H1 (cell line): ENCODE data around the gene DIABLO. TPM values are rescaled to one million over a fixed set of nuclear protein-coding genes. Genes with fewer than 3 reads are reported as not detected.

Experiments
- POU5F1 ChIP-seq: IDR thresholded peaks from 2 replicates; pipeline ENCODE4 v1.6.1; 2011; ENCODE audit warnings: low read depth, mild to moderate bottlenecking, low read length, moderate library complexity
- TAF7 ChIP-seq: optimal IDR thresholded peaks from 2 replicates; pipeline ENCODE3; 2011; ENCODE audit warnings: low read depth, mild to moderate bottlenecking, inconsistent platforms, low read length, moderate library complexity, borderline replicate concordance
- polyA plus RNA-seq, 7 experiments: library from polyadenylated mRNA; depleted of rRNA in 3 of 7; stranded (reverse) in 5 of 7; unstranded in 2 of 7; fragments of >200 nt in 5 of 7; fragments of 200-250 nt in 2 of 7; gene quantifications; 1 replicate in 5 of 7; 2 replicates in 1 of 7; 4 replicates in 1 of 7; pipeline versions ENCODE4 v1.2.1 to v1.2.3, GENCODE V29; 2011 to 2013; ENCODE audit warnings: missing spikeins in 2 of 7, mixed read lengths in 2 of 7
- total RNA-seq: library from RNA; stranded (reverse); fragmentation: NEBNext Ultra II Directional; extraction: Animal tissue kit (Norgen Biotek cat#: 25700); gene quantifications from 2 replicates; pipeline ENCODE4 v1.2.1, GENCODE V29; 2021
- TF ChIP-seq, protein P1 (sequence below): IDR thresholded peaks from 2 replicates; pipeline ENCODE4 v1.6.1; 2012; ENCODE audit warnings: inconsistent platforms
- TF ChIP-seq, protein P2 (sequence below), 3 experiments: IDR thresholded peaks; 1 replicate in 2 of 3; 2 replicates in 1 of 3; pipeline versions ENCODE4 v1.5.1 to v1.6.1; 2011; ENCODE audit warnings: low read length in 3 of 3, mild to moderate bottlenecking in 3 of 3, inconsistent platforms in 2 of 3, low read depth in 1 of 3, moderate library complexity in 1 of 3; ENCODE audit not compliant: insufficient read depth in 1 of 3; ENCODE audit errors: control extremely low read depth in 1 of 3

Gene DIABLO
- total and polyA plus RNA-seq, 2 of the 8 experiments (the other 6 are each of a cell fraction or from before 2014, with no cell fraction given) = 65.2 to 68.3 TPM

DNA sequence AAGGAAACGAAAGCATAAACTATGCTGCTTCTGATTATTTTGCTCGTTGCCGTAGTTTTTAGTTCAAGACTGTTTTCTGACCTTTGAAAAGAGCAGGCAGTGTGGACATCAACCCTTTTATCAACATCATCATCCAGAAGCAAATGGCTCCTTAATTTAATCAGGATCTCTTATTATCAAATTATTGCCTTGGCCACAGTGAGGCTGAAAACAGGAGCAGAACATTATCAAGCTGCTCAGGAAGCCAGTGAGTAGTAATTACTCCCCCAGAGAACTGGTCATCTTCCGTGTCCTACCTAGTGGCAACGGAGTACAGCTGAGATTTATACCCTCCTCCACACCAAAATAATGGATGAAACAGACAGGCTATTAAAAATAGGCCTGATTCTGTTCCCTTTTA lies 2.2 kb upstream of the DIABLO start (continued):
- TF ChIP-seq TAF7 (no peak), POU5F1 (no peak)
- TF ChIP-seq, protein P1, sequence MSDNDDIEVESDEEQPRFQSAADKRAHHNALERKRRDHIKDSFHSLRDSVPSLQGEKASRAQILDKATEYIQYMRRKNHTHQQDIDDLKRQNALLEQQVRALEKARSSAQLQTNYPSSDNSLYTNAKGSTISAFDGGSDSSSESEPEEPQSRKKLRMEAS = no peak
- TF ChIP-seq, protein P2, sequence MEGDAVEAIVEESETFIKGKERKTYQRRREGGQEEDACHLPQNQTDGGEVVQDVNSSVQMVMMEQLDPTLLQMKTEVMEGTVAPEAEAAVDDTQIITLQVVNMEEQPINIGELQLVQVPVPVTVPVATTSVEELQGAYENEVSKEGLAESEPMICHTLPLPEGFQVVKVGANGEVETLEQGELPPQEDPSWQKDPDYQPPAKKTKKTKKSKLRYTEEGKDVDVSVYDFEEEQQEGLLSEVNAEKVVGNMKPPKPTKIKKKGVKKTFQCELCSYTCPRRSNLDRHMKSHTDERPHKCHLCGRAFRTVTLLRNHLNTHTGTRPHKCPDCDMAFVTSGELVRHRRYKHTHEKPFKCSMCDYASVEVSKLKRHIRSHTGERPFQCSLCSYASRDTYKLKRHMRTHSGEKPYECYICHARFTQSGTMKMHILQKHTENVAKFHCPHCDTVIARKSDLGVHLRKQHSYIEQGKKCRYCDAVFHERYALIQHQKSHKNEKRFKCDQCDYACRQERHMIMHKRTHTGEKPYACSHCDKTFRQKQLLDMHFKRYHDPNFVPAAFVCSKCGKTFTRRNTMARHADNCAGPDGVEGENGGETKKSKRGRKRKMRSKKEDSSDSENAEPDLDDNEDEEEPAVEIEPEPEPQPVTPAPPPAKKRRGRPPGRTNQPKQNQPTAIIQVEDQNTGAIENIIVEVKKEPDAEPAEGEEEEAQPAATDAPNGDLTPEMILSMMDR (IDR thresholded peaks at IDR 0.05; ENCODE audit: control extremely low read depth in 1 of 3, insufficient read depth in 1 of 3, low read depth in 1 of 3, low read length in 3 of 3) = no peak
